Esophagus squamous epithelium (tissue), 5 donors: Measurements from ENCODE around the gene RIPOR2. TPM values are rescaled to one million over a fixed set of nuclear protein-coding genes. Genes with fewer than 3 reads are reported as not detected.
"Not testable (repeated sequence)": the region's sequence is repeated elsewhere in the genome, so short reads cannot be mapped to it uniquely, and the experiment has no call there.

Source experiments
- DNase-seq: peaks from one replicate; lab custom pipeline; 2025; lab: John Stamatoyannopoulos, UW
- H3K27ac ChIP-seq, 4 donors: fragments of 200-600 bp; sonication (generic); one replicate each; pipeline ENCODE4 v1.5.1; 2016 to 2019; ENCODE audit warnings: mild to moderate bottlenecking in 1 of 4
- H3K27me3 ChIP-seq, 4 donors: fragments of 200-600 bp; sonication (generic); 1 replicate in 3 of 4; 2 replicates in 1 of 4; pipeline versions ENCODE4 v1.5.1 to v1.6.0; 2017 to 2021; ENCODE audit warnings: antibody characterized with exemption in 1 of 4
- H3K36me3 ChIP-seq, 3 donors: fragments of 200-600 bp; sonication (generic); one replicate each; pipeline ENCODE4 v1.5.1; 2016 to 2019
- H3K4me1 ChIP-seq, 3 donors: fragments of 200-600 bp; sonication (generic); one replicate each; pipeline ENCODE4 v1.5.1; 2017 to 2019
- H3K4me3 ChIP-seq, 4 donors: fragments of 200-600 bp; sonication (generic); 1 replicate in 3 of 4; 2 replicates in 1 of 4; pipeline ENCODE4 v1.5.1; 2016 to 2019; ENCODE audit warnings: mild to moderate bottlenecking in 2 of 4, moderate library complexity in 1 of 4
- H3K9me3 ChIP-seq, 3 donors: fragments of 200-600 bp; sonication (generic); one replicate each; pipeline ENCODE4 v1.5.1; 2016 to 2019
- CTCF ChIP-seq, 6 experiments: fragments of 450-650 bp in 4 of 6; fragments of 200-600 bp in 2 of 6; sonication (generic) in 2 of 6; IDR thresholded peaks; one replicate each; pipeline ENCODE4 v1.5.1; 2016 to 2019; ENCODE audit warnings: antibody characterized with exemption in 6 of 6, mild to moderate bottlenecking in 4 of 6, moderate library complexity in 4 of 6
- POLR2A ChIP-seq, 4 donors: fragments of 450-650 bp; IDR thresholded peaks; one replicate each; pipeline ENCODE4 v1.6.1; 2017; ENCODE audit warnings: antibody characterized with exemption in 4 of 4, mild to moderate bottlenecking in 4 of 4, moderate library complexity in 3 of 4
- whole genome bisulfite sequencing, 2 donors: methylation state at CpG; one replicate each; pipeline ENCODE4 v1.1.5; 2018; 5-methylcytosine and 5-hydroxymethylcytosine counted together
- intact Hi-C: fragments of 100-400 bp; cut with DNase I; formaldehyde crosslinking; loops from one replicate; pipeline ENCODE4 v1.15.0; 2022
- total RNA-seq, 4 donors: library from RNA; depleted of rRNA; stranded (reverse); fragments of >200 nt; gene quantifications; one replicate each; pipeline ENCODE4 v1.1.0, GENCODE V29; 2016
- donor health status: DM: yes; HTN: yes; CAD: no.

Gene RIPOR2
- total RNA-seq, 4 donors from 2014 or later = 0.83 to 4.4 (median 3.3) TPM

- peaks cover 0 to 43% (median 24%) of the 10 kb centered on the region in 3 donors for H3K4me1 ChIP-seq
- no peak for DNase-seq
- H3K4me3 ChIP-seq = no peak overlapping the region
- TF ChIP-seq CTCF (IDR thresholded peaks at IDR 0.05) = no peak
- TF ChIP-seq POLR2A (IDR thresholded peaks at IDR 0.05) = no peak
- H3K9me3 ChIP-seq = no peaks in the 10 kb centered on the region
- no peak overlapping the region for H3K27ac ChIP-seq
- H3K36me3 ChIP-seq = no peaks in the 10 kb centered on the region
- no peaks in the 10 kb centered on the region for H3K27me3 ChIP-seq
- intact Hi-C loops = no loop called here
- 29 to 52% methylated on average over 2 of the region's 2 CpGs for WGBS, 2 donors
These were observed 5.3 kb downstream of the RIPOR2 start for GRCh38 chr6:24930431-24930871.

GRCh38 chr6:24929242-24929641 is 6.5 kb downstream of the RIPOR2 start:
- 46 to 50% methylated on average over 1 of the region's 1 CpG for WGBS, 2 donors
- Histone ChIP-seq H3K27ac (no peak overlapping the region), H3K36me3 (no peaks in the 10 kb centered on the region), H3K4me3 (no peak overlapping the region), H3K9me3 (no peaks in the 10 kb centered on the region), H3K27me3 (no peaks in the 10 kb centered on the region), H3K4me1 (peaks cover 0 to 43% (median 24%) of the 10 kb centered on the region in 3 donors)
- intact Hi-C loops = no loop called here
- no peak for DNase-seq
- TF ChIP-seq POLR2A (IDR thresholded peaks at IDR 0.05) (no peak), CTCF (IDR thresholded peaks at IDR 0.05) (no peak)

GRCh38 chr6:24927985-24928745 is 7.6 kb downstream of the RIPOR2 start:
- intact Hi-C loops = no loop called here
- Histone ChIP-seq H3K4me1 (peaks cover 0 to 41% (median 24%) of the 10 kb centered on the region in 3 donors), H3K27me3 (no peaks in the 10 kb centered on the region), H3K4me3 (no peak overlapping the region), H3K9me3 (no peaks in the 10 kb centered on the region), H3K36me3 (no peaks in the 10 kb centered on the region), H3K27ac (no peak overlapping the region)
- 50 to 70% methylated on average over 6 of the region's 6 CpGs for WGBS, 2 donors
- TF ChIP-seq CTCF (IDR thresholded peaks at IDR 0.05) (no peak), POLR2A (IDR thresholded peaks at IDR 0.05) (no peak)
- no peak for DNase-seq

- DNase-seq = no peak
- intact Hi-C loops = no loop called here
- H3K4me1 ChIP-seq = peaks cover 0 to 34% (median 19%) of the 10 kb centered on the region in 3 donors
- H3K27ac ChIP-seq = no peak overlapping the region
- no peaks in the 10 kb centered on the region for H3K36me3 ChIP-seq
- 92 to 95% methylated on average over 3 of the region's 3 CpGs for WGBS, 2 donors
- no peaks in the 10 kb centered on the region for H3K27me3 ChIP-seq
- H3K9me3 ChIP-seq = no peaks in the 10 kb centered on the region
- TF ChIP-seq CTCF (IDR thresholded peaks at IDR 0.05) (no peak), POLR2A (IDR thresholded peaks at IDR 0.05) (no peak)
- no peak overlapping the region for H3K4me3 ChIP-seq
These were observed 8.3 kb downstream of the RIPOR2 start for GRCh38 chr6:24927277-24927955.

- H3K27me3 ChIP-seq, intact Hi-C loops, DNase-seq, H3K4me3 ChIP-seq, H3K36me3 ChIP-seq, H3K27ac ChIP-seq, H3K9me3 ChIP-seq: not testable (repeated sequence)
- 79 to 88% methylated on average over 3 of the region's 3 CpGs for WGBS, 2 donors
- H3K4me1 ChIP-seq = peaks cover 0 to 26% (median 16%) of the 10 kb centered on the region in 3 donors
These were observed 9.1 kb downstream of the RIPOR2 start for GRCh38 chr6:24926647-24927046.
